GM06990 (cell line): Measurements from ENCODE around the gene GALK1.

Source experiments
- DNase-seq: peaks from one replicate; pipeline ENCODE4 v3.0.0-alpha.2; 2011; ENCODE audit not compliant: insufficient read length; ENCODE audit errors: extremely low read depth
- H3K27me3 ChIP-seq: replicated peaks from 2 replicates; pipeline ENCODE4 v1.6.0; 2011; ENCODE audit warnings: low read length; ENCODE audit not compliant: control insufficient read depth, insufficient read depth
- H3K36me3 ChIP-seq: 2 replicates; pipeline ENCODE4 v1.5.1; 2011; ENCODE audit warnings: low read length; ENCODE audit not compliant: control insufficient read depth, insufficient read depth
- H3K4me3 ChIP-seq: replicated peaks from 2 replicates; pipeline ENCODE4 v1.5.1; 2011; ENCODE audit warnings: low read depth, mild to moderate bottlenecking, control low read depth, low read length
- TF ChIP-seq, protein P1 (sequence below): IDR thresholded peaks from 2 replicates; pipeline ENCODE4 v1.5.1; 2011; ENCODE audit warnings: low read length, control low read depth, mild to moderate bottlenecking, inconsistent platforms; ENCODE audit not compliant: insufficient read depth, poor library complexity, severe bottlenecking

GALK1 gene

DNA sequence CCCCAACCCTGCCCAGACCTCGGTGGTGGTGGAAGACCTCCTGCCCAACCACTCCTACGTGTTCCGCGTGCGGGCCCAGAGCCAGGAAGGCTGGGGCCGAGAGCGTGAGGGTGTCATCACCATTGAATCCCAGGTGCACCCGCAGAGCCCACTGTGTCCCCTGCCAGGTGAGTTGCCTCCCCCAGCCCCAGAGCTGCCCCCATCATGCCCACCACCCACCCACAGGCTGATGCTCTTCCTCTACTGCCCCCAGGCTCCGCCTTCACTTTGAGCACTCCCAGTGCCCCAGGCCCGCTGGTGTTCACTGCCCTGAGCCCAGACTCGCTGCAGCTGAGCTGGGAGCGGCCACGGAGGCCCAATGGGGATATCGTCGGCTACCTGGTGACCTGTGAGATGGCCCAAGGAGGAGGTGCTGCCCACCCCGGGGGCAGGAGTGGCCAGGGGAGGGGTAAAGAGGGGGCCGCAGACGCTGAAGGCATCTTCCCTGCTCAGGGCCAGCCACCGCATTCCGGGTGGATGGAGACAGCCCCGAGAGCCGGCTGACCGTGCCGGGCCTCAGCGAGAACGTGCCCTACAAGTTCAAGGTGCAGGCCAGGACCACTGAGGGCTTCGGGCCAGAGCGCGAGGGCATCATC is 8.4 kb downstream of the GALK1 start:
- no peak overlapping the region for H3K4me3 ChIP-seq
- TF ChIP-seq, protein P1, sequence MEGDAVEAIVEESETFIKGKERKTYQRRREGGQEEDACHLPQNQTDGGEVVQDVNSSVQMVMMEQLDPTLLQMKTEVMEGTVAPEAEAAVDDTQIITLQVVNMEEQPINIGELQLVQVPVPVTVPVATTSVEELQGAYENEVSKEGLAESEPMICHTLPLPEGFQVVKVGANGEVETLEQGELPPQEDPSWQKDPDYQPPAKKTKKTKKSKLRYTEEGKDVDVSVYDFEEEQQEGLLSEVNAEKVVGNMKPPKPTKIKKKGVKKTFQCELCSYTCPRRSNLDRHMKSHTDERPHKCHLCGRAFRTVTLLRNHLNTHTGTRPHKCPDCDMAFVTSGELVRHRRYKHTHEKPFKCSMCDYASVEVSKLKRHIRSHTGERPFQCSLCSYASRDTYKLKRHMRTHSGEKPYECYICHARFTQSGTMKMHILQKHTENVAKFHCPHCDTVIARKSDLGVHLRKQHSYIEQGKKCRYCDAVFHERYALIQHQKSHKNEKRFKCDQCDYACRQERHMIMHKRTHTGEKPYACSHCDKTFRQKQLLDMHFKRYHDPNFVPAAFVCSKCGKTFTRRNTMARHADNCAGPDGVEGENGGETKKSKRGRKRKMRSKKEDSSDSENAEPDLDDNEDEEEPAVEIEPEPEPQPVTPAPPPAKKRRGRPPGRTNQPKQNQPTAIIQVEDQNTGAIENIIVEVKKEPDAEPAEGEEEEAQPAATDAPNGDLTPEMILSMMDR, result no peak
- no peak for DNase-seq
- H3K36me3 ChIP-seq, result no peaks in the 10 kb centered on the region
- H3K27me3 ChIP-seq, result no peaks in the 10 kb centered on the region; the same call in 1 of the 2 replicates

DNA sequence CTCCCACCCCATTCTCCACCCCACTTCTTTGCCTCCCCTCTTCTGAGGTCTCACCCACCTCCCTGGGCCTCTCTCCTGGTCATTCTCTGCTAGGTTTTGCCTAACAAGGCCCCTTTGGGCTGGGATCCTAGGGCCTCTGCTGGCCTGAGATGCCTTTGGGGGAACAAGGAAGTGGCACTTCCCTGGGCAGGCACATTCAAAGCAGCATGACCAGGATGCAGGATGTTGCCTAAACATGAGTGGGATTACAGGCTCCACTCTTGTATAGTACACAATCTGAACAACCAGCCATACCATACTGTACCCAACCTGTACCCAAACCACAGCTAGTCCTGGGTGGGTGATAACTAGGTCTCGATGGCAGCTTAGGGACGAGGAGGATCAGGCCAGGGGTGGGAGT is 9.0 kb downstream of the GALK1 start:
- Histone ChIP-seq H3K4me3 (no peak overlapping the region), H3K36me3 (no peaks in the 10 kb centered on the region), H3K27me3 (no peaks in the 10 kb centered on the region; the same call in 1 of the 2 replicates)
- TF ChIP-seq, protein P1, result no peak
- DNase-seq, result no peak

GRCh38 chr17:75755205-75755901 is 9.6 kb downstream of the GALK1 start:
- TF ChIP-seq, protein P1, result no peak
- no peak overlapping the region for H3K4me3 ChIP-seq
- H3K36me3 ChIP-seq, result no peaks in the 10 kb centered on the region
- no peak for DNase-seq
- H3K27me3 ChIP-seq, result no peaks in the 10 kb centered on the region; the same call in 1 of the 2 replicates

GRCh38 chr17:75754378-75755204 is 10.4 kb downstream of the GALK1 start:
- H3K27me3 ChIP-seq, result no peaks in the 10 kb centered on the region; the same call in 1 of the 2 replicates
- H3K4me3 ChIP-seq, result no peak overlapping the region
- TF ChIP-seq, protein P1, result no peak
- DNase-seq, result no peak
- no peaks in the 10 kb centered on the region for H3K36me3 ChIP-seq

DNA sequence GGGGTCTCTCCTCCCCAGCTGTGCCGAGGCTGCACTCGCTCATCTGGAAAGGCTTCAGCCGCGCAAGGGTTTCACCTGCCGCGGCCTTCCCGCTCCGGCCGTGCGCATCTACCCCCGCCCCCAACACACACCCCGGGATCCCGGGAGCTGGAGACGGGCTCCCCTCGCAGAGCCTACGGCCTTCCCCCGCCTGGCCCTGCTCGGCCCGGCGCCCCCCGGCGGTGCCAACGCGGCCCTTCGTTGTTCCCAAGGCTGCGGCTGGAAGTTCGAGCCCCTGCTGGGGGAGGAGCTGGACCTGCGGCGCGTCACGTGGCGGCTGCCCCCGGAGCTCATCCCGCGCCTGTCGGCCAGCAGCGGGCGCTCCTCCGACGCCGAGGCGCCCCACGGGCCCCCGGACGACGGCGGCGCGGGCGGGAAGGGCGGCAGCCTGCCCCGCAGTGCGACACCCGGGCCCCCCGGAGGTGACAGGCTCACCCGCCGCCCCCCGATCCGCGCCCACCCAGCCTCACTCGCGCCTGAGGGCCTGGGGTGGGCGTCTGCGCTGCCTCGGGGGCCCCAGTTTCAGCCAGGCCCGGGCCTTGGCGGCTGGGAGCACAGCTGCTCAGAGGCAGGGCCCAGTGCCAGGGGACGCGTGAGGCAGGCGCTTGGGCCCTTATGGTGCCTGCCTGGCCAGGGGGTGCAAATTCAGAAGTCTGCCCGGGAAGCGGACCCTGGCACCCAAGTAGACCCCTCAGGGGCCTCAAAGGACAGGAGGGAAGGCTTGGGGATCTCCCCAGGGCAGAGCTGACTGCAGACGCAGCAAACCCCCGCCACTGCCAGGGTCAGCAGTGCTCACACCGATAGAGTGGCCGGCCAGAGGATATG is 11.2 kb downstream of the GALK1 start:
- DNase-seq, result peak; percentile 83
- TF ChIP-seq, protein P1, result peak; percentile 39
- Histone ChIP-seq H3K4me3 (peak overlapping the region; percentile 60), H3K27me3 (no peaks in the 10 kb centered on the region; the same call in 1 of the 2 replicates), H3K36me3 (no peaks in the 10 kb centered on the region)
